T-helper 1 cell treated with Interleukin-12 subunit alpha and Interleukin-12 subunit beta and Interleukin-4 antibody, amounts not matched to agents 30 μg/mL and 1 μg/mL, for 36 hours (primary cell): ENCODE measurements around the gene CD4.

Source experiments
- H3K27ac Mint-ChIP-seq: one replicate; pipeline ENCODE4 v1.8.0; 2021; ENCODE audit warnings: mild to moderate bottlenecking, mixed read lengths
- H3K27me3 Mint-ChIP-seq: one replicate; pipeline ENCODE4 v1.8.0; 2021; ENCODE audit warnings: low read depth, mixed read lengths
- H3K36me3 Mint-ChIP-seq: one replicate; pipeline ENCODE4 v1.8.0; 2021; ENCODE audit warnings: low read depth, mixed read lengths
- H3K4me1 Mint-ChIP-seq: one replicate; pipeline ENCODE4 v1.8.0; 2021; ENCODE audit warnings: low read depth, mixed read lengths
- H3K4me3 Mint-ChIP-seq: one replicate; pipeline ENCODE4 v1.8.0; 2021; ENCODE audit warnings: mild to moderate bottlenecking, moderate library complexity, mixed read lengths
- H3K9me3 Mint-ChIP-seq: one replicate; pipeline ENCODE4 v1.8.0; 2021; ENCODE audit warnings: mixed read lengths

Gene CD4

DNA sequence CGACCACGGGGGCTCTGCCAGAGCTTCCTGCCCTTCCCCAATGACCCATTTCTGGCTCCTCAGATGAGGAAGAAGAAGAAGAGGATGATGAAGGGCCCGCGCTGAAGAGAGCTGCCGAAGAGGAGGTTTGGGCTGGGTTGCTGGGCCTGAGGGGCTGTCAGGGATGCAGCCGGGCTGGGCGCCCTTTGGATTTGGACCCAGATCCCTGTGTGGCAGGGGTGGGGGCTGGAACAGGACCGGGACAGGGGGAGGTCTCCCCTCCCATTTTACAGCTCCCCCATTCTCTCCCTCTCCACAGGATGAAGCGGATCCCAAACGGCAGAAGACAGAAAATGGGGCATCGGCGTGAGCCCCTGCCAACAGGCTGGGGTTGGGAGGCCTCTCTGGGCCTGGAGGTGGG is 19.2 kb upstream of the CD4 start:
- Mint-ChIP-seq H3K4me1 (peaks cover 53% of the 10 kb centered on the region), H3K27me3 (peaks cover 5% of the 10 kb centered on the region), H3K4me3 (no peak overlapping the region), H3K36me3 (peaks cover 13% of the 10 kb centered on the region), H3K9me3 (no peaks in the 10 kb centered on the region), H3K27ac (no peak overlapping the region)

DNA sequence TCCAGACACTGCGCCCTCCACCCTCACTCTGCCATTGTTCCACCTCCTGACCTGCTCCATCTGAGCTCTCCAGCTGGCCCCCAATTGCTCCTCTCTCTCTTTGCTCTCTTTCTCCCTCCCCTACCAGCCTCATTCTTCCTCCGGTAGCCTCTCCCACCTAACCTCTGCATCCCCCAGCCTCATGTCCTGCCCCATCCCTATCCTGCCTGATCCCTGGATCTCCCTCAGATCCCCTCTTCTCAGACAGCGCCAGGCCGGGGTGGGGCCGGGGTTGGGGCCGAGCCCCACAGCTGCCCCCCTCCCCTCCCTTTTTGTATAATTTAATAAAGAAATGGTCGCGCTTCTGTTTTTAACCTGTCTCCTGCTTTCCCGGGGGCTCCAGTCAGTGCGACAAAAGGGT is 18.7 kb upstream of the CD4 start:
- Mint-ChIP-seq H3K9me3 (no peaks in the 10 kb centered on the region), H3K4me3 (no peak overlapping the region), H3K27ac (peak overlapping the region; percentile 84), H3K27me3 (peaks cover under 1% of the 10 kb centered on the region), H3K36me3 (peaks cover 15% of the 10 kb centered on the region), H3K4me1 (peaks cover 52% of the 10 kb centered on the region)

DNA sequence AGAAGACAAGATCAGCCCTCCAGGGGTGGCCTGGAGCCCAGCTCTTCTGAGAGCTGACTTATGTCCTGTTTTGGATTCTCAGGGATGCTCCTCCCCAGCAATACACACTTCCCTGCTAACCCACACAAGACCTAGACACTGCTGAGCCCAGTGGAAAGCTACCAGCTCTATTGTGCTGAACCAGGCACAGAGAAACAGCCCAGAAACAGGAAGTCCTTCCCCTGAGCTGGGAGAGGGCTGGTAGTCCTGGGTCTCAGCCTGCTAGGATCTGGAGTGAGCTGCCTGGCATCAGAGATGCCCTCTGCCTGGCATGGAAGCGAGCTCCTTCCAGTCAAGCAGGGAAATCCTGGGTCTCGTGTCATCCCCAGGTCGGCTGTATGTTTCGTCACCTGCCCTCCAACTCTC is 18.2 kb upstream of the CD4 start:
- peak overlapping the region; percentile 2 for H3K4me3 Mint-ChIP-seq
- H3K27ac Mint-ChIP-seq: peak overlapping the region; percentile 84
- H3K4me1 Mint-ChIP-seq: peaks cover 55% of the 10 kb centered on the region
- H3K36me3 Mint-ChIP-seq: peaks cover 16% of the 10 kb centered on the region
- H3K9me3 Mint-ChIP-seq: no peaks in the 10 kb centered on the region
- H3K27me3 Mint-ChIP-seq: no peaks in the 10 kb centered on the region

DNA sequence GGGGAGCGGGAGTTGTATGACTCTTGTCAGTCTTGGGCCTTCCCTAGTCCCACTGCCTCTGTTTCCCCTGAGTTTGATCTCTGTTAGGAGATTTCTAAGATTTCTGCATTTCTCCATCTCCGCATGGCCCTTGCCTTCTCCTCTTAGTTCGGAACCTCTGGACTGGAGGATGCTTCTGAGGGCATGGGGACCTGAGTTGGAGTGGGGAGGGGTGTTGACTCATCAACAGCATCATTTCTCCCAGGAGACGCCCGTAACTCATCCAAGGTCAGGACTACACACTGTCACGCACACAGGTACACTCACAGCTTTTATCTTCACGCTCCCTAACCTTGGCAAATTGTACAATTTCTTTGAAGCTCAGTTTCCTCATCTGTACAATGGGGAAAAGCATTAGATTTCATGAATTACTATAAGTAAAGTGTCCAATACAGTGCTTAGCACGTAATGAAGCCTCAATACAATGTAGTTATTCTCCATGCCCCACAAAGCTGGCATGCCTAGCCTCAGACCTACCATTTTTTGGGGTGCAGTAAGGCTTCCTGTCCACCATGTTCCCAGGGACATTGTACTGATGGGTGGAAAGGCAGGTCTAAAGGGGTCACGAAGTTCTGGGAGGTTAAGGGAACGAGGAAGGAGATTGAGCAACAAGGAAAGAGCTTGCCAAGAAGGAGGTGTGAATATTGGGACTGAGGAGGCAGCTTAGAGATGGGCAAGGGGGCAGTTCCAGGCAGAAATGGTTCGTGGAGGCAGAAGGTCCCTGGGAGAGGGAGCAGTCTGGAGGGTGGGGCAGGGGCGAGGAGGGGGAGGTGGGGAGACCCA is 17.6 kb upstream of the CD4 start:
- Mint-ChIP-seq H3K27me3 (no peaks in the 10 kb centered on the region), H3K4me1 (peaks cover 58% of the 10 kb centered on the region), H3K36me3 (peaks cover 18% of the 10 kb centered on the region), H3K27ac (peak overlapping the region; percentile 84), H3K4me3 (peak overlapping the region; percentile 81), H3K9me3 (no peaks in the 10 kb centered on the region)

DNA sequence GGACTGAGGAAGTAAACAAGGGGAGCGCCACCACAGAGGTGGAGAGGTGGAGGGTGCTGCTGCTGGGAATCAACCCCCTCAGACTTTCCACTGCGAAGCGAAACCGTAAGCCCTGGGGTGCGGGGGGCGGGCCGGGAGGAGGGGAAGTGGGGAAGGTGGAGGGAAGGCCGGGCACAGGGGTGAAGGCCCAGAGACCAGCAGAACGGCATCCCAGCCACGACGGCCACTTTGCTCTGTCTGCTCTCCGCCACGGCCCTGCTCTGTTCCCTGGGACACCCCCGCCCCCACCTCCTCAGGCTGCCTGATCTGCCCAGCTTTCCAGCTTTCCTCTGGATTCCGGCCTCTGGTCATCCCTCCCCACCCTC is 17.0 kb upstream of the CD4 start, which contains the start of gene LAG3:
TSS of gene LAG3 (plus strand) at position 190 of the 365 bp plus-strand sequence. CDS start 333 bp downstream, outside the sequence.
- H3K27ac Mint-ChIP-seq: peak within 1 kb of the TSS; percentile 84
- peaks cover 20% of the 10 kb centered on the region for H3K36me3 Mint-ChIP-seq
- H3K9me3 Mint-ChIP-seq: no peaks in the 10 kb centered on the region
- peaks cover 60% of the 10 kb centered on the region for H3K4me1 Mint-ChIP-seq
- H3K27me3 Mint-ChIP-seq: no peaks in the 10 kb centered on the region
- peak within 1 kb of the TSS; percentile 81 for H3K4me3 Mint-ChIP-seq

DNA sequence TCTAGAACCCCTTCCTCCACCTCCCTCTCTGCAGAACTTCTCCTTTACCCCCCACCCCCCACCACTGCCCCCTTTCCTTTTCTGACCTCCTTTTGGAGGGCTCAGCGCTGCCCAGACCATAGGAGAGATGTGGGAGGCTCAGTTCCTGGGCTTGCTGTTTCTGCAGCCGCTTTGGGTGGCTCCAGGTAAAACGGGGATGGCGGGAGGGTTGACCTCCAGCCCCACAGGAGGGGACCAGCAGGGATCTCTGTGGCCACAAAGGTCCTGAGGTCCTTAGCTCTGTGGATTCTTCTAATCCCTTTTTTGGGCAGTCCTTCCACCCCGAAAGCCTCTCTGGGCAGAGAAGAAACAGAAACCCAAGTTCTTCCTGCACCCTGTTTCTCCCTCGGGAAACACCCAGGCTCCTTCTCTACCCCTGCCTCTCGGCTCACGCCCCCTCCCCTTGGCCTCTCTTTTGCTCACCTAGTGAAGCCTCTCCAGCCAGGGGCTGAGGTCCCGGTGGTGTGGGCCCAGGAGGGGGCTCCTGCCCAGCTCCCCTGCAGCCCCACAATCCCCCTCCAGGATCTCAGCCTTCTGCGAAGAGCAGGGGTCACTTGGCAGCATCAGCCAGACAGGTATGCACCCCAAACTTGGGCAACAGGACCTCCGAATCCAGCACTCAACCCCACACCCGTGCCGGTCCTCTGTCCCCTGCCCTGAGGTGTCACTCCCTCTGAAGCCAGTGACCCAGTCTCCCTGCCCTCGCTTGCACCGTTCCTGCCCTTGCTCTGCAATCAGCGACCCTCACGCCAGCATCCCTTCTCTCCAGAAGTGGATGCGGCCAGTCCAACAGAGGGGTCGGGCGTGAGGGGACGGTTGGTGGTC is 16.4 kb upstream of the CD4 start:
- peaks cover 57% of the 10 kb centered on the region for H3K4me1 Mint-ChIP-seq
- peak overlapping the region; percentile 81 for H3K4me3 Mint-ChIP-seq
- H3K9me3 Mint-ChIP-seq: no peaks in the 10 kb centered on the region
- H3K27ac Mint-ChIP-seq: peak overlapping the region; percentile 62
- no peaks in the 10 kb centered on the region for H3K27me3 Mint-ChIP-seq
- peaks cover 20% of the 10 kb centered on the region for H3K36me3 Mint-ChIP-seq

DNA sequence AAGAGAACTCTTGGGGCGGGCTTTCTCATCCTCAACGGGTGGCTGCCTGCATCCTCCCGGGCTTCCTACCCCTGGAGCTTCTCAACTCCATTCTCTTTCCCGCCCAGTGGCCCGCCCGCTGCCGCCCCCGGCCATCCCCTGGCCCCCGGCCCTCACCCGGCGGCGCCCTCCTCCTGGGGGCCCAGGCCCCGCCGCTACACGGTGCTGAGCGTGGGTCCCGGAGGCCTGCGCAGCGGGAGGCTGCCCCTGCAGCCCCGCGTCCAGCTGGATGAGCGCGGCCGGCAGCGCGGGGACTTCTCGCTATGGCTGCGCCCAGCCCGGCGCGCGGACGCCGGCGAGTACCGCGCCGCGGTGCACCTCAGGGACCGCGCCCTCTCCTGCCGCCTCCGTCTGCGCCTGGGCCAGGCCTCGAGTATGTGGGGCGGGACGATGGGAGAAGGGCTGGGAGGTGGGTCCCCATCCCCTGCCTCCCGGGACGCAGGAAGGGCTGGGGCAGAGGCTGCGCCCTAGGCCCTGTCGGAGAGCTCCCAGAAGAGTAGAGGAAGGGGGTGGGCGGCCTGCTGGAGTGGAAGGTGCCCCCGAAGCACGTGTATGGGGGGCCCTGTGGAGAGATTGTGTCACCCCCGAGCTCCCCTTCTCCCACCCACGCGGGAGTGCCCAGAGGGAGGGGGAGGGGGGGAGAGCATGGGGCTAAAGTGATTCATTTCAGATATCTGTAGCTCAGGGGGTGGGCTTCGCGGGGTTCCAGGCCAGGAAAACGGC is 15.6 kb upstream of the CD4 start:
- Mint-ChIP-seq H3K4me3 (peak overlapping the region; percentile 81), H3K4me1 (peaks cover 58% of the 10 kb centered on the region), H3K27ac (peak overlapping the region; percentile 69), H3K36me3 (peaks cover 25% of the 10 kb centered on the region), H3K27me3 (no peaks in the 10 kb centered on the region), H3K9me3 (no peaks in the 10 kb centered on the region)

DNA sequence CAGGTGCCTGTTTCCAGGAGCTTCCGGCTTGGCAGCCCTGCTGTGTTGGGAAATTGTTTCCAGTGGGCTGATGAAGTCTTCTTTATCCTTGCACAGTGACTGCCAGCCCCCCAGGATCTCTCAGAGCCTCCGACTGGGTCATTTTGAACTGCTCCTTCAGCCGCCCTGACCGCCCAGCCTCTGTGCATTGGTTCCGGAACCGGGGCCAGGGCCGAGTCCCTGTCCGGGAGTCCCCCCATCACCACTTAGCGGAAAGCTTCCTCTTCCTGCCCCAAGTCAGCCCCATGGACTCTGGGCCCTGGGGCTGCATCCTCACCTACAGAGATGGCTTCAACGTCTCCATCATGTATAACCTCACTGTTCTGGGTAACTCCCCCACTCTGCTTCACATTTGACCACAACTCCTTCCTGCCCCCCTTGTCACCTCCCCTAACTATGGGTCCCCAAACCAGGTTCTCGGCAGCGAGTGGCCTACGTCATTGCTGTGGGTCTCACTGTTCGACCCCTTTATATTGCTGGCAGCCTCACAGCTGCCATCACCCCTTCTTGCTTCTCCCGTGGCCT is 14.7 kb upstream of the CD4 start:
- Mint-ChIP-seq H3K9me3 (no peaks in the 10 kb centered on the region), H3K36me3 (peaks cover 25% of the 10 kb centered on the region), H3K27ac (peak overlapping the region; percentile 83), H3K4me1 (peaks cover 60% of the 10 kb centered on the region), H3K27me3 (no peaks in the 10 kb centered on the region), H3K4me3 (peak overlapping the region; percentile 78)

DNA sequence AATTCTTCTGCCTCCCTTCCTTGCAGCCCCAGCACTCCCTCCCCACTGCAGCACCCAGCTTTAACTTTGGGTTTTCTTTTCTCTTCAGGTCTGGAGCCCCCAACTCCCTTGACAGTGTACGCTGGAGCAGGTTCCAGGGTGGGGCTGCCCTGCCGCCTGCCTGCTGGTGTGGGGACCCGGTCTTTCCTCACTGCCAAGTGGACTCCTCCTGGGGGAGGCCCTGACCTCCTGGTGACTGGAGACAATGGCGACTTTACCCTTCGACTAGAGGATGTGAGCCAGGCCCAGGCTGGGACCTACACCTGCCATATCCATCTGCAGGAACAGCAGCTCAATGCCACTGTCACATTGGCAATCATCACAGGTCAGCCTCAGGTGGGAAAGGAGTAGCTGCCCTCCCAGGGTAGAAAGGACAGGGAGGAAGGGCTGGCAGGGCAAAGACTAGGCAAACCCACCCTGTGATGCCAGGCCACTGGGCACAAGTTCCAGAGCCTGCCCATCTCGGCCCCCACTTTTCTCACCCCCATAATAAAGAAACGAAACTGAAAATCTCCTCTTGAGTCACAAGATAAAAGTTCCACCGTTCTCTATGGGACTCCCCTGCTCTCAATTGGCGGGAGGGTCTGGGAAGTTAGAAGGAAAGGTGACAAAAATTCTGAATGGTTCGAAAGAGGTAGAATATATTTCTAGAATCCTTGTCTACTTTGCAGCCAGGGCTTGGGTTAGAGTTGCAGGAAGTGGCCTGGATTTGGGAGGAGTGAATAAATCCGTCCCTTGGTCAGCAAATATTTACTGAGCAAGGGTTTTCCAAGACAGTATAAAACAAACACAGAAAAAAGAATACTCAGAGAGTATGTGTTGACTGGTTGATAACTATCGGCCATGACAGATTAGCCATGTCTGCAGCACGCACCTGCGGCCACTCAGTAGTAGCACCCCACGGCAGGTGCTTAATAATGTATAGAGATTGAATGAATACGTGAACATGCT is 13.8 kb upstream of the CD4 start:
- peaks cover 62% of the 10 kb centered on the region for H3K4me1 Mint-ChIP-seq
- peak overlapping the region; percentile 83 for H3K27ac Mint-ChIP-seq
- no peaks in the 10 kb centered on the region for H3K27me3 Mint-ChIP-seq
- H3K4me3 Mint-ChIP-seq: peak overlapping the region; percentile 78
- H3K36me3 Mint-ChIP-seq: peaks cover 25% of the 10 kb centered on the region
- no peaks in the 10 kb centered on the region for H3K9me3 Mint-ChIP-seq

DNA sequence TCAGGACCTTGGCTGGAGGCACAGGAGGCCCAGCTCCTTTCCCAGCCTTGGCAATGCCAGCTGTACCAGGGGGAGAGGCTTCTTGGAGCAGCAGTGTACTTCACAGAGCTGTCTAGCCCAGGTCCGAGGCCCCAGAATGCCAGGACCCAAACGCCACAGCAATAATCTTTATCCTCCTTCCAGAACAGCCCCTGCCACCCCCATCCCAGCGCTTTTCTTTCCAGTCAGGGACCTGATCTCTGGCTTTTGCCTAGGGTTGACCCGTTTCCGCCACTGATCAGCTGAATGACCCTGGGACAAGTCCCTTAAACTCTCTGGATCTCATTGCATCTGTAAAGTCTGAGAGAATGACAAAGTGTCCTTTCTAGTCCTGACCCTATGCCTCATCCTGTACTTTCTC is 11.9 kb upstream of the CD4 start:
- H3K4me1 Mint-ChIP-seq: peaks cover 56% of the 10 kb centered on the region
- no peaks in the 10 kb centered on the region for H3K9me3 Mint-ChIP-seq
- peaks cover 22% of the 10 kb centered on the region for H3K36me3 Mint-ChIP-seq
- no peak overlapping the region for H3K27ac Mint-ChIP-seq
- no peaks in the 10 kb centered on the region for H3K27me3 Mint-ChIP-seq
- H3K4me3 Mint-ChIP-seq: no peak overlapping the region

DNA sequence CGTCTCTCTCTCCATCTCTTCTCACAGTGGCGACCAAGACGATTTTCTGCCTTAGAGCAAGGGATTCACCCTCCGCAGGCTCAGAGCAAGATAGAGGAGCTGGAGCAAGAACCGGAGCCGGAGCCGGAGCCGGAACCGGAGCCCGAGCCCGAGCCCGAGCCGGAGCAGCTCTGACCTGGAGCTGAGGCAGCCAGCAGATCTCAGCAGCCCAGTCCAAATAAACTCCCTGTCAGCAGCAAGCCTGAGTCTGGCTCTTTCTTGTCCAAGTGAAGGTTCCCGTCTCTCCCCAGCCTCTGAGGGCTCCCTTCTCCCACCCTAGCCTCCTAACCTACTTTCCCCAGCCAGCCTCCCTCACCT is 11.1 kb upstream of the CD4 start:
- peaks cover 22% of the 10 kb centered on the region for H3K36me3 Mint-ChIP-seq
- H3K9me3 Mint-ChIP-seq: no peaks in the 10 kb centered on the region
- no peaks in the 10 kb centered on the region for H3K27me3 Mint-ChIP-seq
- H3K4me3 Mint-ChIP-seq: peak overlapping the region; percentile 81
- H3K27ac Mint-ChIP-seq: peak overlapping the region; percentile 60
- peaks cover 56% of the 10 kb centered on the region for H3K4me1 Mint-ChIP-seq

DNA sequence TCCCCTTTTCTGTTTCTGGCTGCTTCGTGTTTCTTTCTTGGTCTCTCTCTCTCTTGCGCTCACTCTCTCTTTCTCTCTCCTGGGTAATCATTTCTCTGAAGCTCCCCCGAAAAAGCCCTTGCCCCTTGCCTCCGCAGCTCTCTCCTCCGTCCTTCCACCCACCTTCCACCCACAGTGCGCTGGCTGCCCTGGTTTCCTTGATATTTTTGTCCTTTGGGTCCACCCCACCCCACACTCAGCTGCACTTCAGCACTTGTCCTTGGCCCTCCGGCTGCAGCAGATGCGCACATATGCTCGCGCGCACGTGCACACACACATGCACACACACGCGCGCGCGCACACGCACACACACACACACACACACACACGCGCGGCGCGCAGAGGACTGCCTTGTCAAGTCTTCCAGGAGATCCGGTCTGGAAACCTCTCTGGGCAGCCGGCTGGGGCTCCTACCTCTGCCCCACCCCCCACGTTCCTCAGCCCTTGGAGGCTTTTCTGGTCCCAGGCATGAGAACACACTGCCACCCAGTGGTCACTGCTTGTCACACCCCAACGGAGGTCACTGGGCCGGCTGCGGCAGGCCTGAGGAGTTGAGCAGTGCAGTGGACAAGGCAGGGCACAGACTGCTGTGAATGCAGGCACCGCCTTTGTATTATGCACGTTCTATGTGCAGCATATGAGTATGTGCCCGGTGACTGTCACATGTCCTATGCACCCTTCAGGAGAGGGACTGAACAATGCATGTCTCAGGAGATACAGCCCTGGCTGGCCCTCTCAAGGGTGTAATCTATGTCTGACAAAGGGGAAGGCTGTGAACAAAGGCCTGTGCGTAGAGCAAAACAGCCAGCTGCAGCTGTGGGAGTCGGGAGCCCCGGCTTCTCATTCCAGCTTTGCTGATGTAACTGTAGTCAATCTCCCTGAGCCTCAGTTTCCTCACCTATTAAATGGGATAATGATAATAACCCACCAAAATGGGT is 10.5 kb upstream of the CD4 start:
- Mint-ChIP-seq H3K9me3 (no peaks in the 10 kb centered on the region), H3K27ac (peak overlapping the region; percentile 60), H3K27me3 (no peaks in the 10 kb centered on the region), H3K4me3 (peak overlapping the region; percentile 81), H3K36me3 (peaks cover 22% of the 10 kb centered on the region), H3K4me1 (peaks cover 59% of the 10 kb centered on the region)
